Thymus (tissue), 11 donors: ENCODE measurements around the gene ANKS1B. TPM values are rescaled to one million over a fixed set of nuclear protein-coding genes. Genes with fewer than 3 reads are reported as not detected.

ENCODE experiments used
- DNase-seq, 9 donors: peaks; one replicate each; pipeline ENCODE4 v3.0.0-alpha.2; 2013; ENCODE audit warnings: low spot score in 9 of 9, low read depth in 6 of 9, missing footprints in 1 of 9
- H3K27ac ChIP-seq, 2 donors: one replicate each; pipeline ENCODE4 v1.5.1; 2013; ENCODE audit warnings: control low read depth in 1 of 2, low read depth in 1 of 2, low read length in 1 of 2, mild to moderate bottlenecking in 1 of 2, moderate library complexity in 1 of 2
- H3K27me3 ChIP-seq, 2 donors: one replicate each; pipeline ENCODE4 v1.5.1; 2013; ENCODE audit warnings: low read length in 1 of 2; ENCODE audit not compliant: control insufficient read depth in 2 of 2, insufficient read depth in 1 of 2
- H3K36me3 ChIP-seq, 2 donors: one replicate each; pipeline ENCODE4 v1.5.1; 2013; ENCODE audit warnings: low read length in 1 of 2, mild to moderate bottlenecking in 1 of 2, moderate library complexity in 1 of 2; ENCODE audit not compliant: control insufficient read depth in 2 of 2, insufficient read depth in 2 of 2
- H3K4me1 ChIP-seq, 2 donors: one replicate each; pipeline ENCODE4 v1.5.1; 2013; ENCODE audit warnings: low read length in 2 of 2; ENCODE audit not compliant: control insufficient read depth in 2 of 2, insufficient read depth in 2 of 2
- H3K4me3 ChIP-seq, 2 donors: one replicate each; pipeline ENCODE4 v1.5.1; 2013; ENCODE audit warnings: low read length in 2 of 2, control low read depth in 1 of 2, mild to moderate bottlenecking in 1 of 2
- H3K9me3 ChIP-seq, 2 donors: one replicate each; pipeline ENCODE4 v1.5.1; 2013; ENCODE audit warnings: low read length in 1 of 2, mild to moderate bottlenecking in 1 of 2; ENCODE audit not compliant: control insufficient read depth in 2 of 2, insufficient read depth in 1 of 2
- WGBS: extraction: QIAGEN DNeasy Blood & Tissue Kit; methylation state at CpG from one replicate; pipeline ENCODE4 v1.1.7; 2013; 5-methylcytosine and 5-hydroxymethylcytosine counted together
- polyA plus RNA-seq: library from polyadenylated mRNA; stranded (reverse); fragments of 200-250 nt; gene quantifications from one replicate; pipeline ENCODE4 v1.2.3, GENCODE V29; 2013
- total RNA-seq: library from RNA; stranded (reverse); fragments of 120-200 nt; gene quantifications from one replicate; pipeline ENCODE4 v1.2.4, GENCODE V29; 2013
- donor health status: healthy.

ANKS1B gene
- total and polyA plus RNA-seq, 2 donors: 3.5 to 4.9 TPM

DNA sequence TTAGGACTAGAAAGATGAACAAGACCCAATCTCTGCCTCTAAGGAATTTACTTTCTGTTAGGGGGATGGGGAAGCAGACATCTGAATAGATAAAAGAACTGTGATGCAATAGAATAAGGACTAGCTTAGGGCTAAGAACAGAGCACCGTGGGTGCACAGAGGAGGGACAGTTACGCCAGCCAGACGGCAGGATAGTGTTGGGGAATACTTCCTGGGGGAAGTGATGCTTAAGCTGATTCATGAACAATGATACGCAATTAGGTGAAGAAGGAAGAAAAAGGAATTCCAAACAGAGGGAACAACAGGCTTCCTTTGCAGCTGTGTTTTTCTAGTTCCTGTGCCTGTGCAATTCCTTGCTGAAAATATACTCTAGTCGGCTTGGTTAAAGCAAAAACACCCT is 838.6 kb downstream of the ANKS1B start:
- DNase-seq: no peak
- WGBS: 74% methylated on average over 5 of the region's 5 CpGs

GRCh38 chr12:99142651-99143050 is 842.1 kb downstream of the ANKS1B start:
- Histone ChIP-seq H3K4me3 (no peak overlapping the region), H3K27me3 (no peaks in the 10 kb centered on the region), H3K27ac (no peak overlapping the region), H3K36me3 (no peaks in the 10 kb centered on the region), H3K4me1 (no peaks in the 10 kb centered on the region), H3K9me3 (no peaks in the 10 kb centered on the region)
- DNase-seq: no peak

More for the DNA sequence above, 838.6 kb downstream of the ANKS1B start:
- no peak overlapping the region for H3K27ac ChIP-seq
- no peaks in the 10 kb centered on the region for H3K9me3 ChIP-seq
- H3K4me3 ChIP-seq: no peak overlapping the region
- H3K27me3 ChIP-seq: no peaks in the 10 kb centered on the region
- H3K36me3 ChIP-seq: no peaks in the 10 kb centered on the region
- no peaks in the 10 kb centered on the region for H3K4me1 ChIP-seq

- no peak for DNase-seq
- H3K36me3 ChIP-seq: no peaks in the 10 kb centered on the region
- H3K27me3 ChIP-seq: no peaks in the 10 kb centered on the region
- WGBS: 95% methylated on average over 7 of the region's 7 CpGs
- no peak overlapping the region for H3K4me3 ChIP-seq
- no peaks in the 10 kb centered on the region for H3K9me3 ChIP-seq
- no peaks in the 10 kb centered on the region for H3K4me1 ChIP-seq
- H3K27ac ChIP-seq: no peak overlapping the region
Measured at GRCh38 chr12:99140017-99140720, 844.6 kb downstream of the ANKS1B start.

- H3K36me3 ChIP-seq: no peaks in the 10 kb centered on the region
- H3K4me3 ChIP-seq: no peak overlapping the region
- H3K27ac ChIP-seq: no peak overlapping the region
- no peaks in the 10 kb centered on the region for H3K27me3 ChIP-seq
- no peak for DNase-seq
- H3K9me3 ChIP-seq: no peaks in the 10 kb centered on the region
- 96% methylated on average over 4 of the region's 4 CpGs for WGBS
- no peaks in the 10 kb centered on the region for H3K4me1 ChIP-seq
Measured at GRCh38 chr12:99138393-99138792, 846.3 kb downstream of the ANKS1B start.

- H3K9me3 ChIP-seq: no peaks in the 10 kb centered on the region
- H3K27me3 ChIP-seq: no peaks in the 10 kb centered on the region
- DNase-seq: no peak
- WGBS: 44% methylated on average over 8 of the region's 8 CpGs
- H3K27ac ChIP-seq: no peak overlapping the region
- no peak overlapping the region for H3K4me3 ChIP-seq
- no peaks in the 10 kb centered on the region for H3K4me1 ChIP-seq
- no peaks in the 10 kb centered on the region for H3K36me3 ChIP-seq
Measured at GRCh38 chr12:99137124-99137855, 847.4 kb downstream of the ANKS1B start.

- Histone ChIP-seq H3K36me3 (no peaks in the 10 kb centered on the region), H3K27me3 (no peaks in the 10 kb centered on the region), H3K27ac (no peak overlapping the region), H3K4me1 (no peaks in the 10 kb centered on the region), H3K9me3 (no peaks in the 10 kb centered on the region), H3K4me3 (no peak overlapping the region)
- DNase-seq: no peak
Measured at GRCh38 chr12:99136516-99136915, 848.2 kb downstream of the ANKS1B start.

DNA sequence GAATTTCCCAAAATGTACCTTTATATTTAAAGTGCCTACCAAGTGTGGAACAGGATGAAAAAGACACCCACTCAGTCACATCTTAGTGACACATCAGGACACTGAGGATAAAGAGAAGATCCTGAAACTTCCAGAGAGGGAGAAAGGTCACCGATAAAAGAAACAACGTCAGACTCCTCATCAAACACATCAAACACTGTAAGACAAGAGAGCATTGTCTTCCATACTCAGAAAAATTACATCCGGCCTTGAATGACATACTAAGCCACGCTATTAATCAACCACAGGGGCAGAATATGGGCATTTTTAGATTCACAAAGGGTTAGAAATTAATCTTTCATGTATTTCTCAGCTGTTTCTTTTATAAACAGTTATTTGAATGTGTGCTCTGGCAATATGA is 849.4 kb downstream of the ANKS1B start:
- WGBS: 90% methylated on average over 4 of the region's 4 CpGs
- H3K27ac ChIP-seq: no peak overlapping the region
- no peak overlapping the region for H3K4me3 ChIP-seq

GRCh38 chr12:99133401-99133800 is 851.3 kb downstream of the ANKS1B start:
- WGBS: 90% methylated on average over 2 of the region's 2 CpGs
- Histone ChIP-seq H3K36me3 (no peaks in the 10 kb centered on the region), H3K27ac (no peak overlapping the region), H3K4me1 (no peaks in the 10 kb centered on the region), H3K27me3 (no peaks in the 10 kb centered on the region), H3K4me3 (no peak overlapping the region), H3K9me3 (no peaks in the 10 kb centered on the region)
- no peak for DNase-seq

More for the DNA sequence above, 849.4 kb downstream of the ANKS1B start:
- no peaks in the 10 kb centered on the region for H3K36me3 ChIP-seq
- H3K4me1 ChIP-seq: no peaks in the 10 kb centered on the region
- no peaks in the 10 kb centered on the region for H3K9me3 ChIP-seq
- DNase-seq: no peak
- H3K27me3 ChIP-seq: no peaks in the 10 kb centered on the region

DNA sequence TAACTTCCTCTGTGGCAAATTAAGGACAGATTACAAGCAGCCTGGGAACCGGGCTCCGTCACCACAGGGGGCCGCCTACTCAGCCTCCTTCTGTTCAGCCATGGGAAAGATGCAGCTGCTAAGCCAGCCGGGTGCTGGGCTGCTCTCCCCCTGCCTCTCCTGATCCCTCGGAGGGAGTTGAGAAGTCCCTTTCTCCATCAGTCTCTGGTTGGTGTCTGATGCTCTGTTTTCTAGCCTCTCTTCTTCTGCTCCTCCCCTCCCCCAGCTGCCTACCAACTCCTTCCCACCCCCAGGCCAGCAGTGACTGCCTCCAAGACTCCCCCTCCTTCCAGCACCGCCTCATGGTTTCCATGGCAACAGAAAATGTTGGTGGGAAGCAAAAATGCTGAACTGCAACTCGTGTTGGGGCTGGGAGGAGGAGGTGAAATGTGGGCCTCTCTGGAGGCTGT is 853.0 kb downstream of the ANKS1B start:
- H3K4me1 ChIP-seq: no peaks in the 10 kb centered on the region
- no peak overlapping the region for H3K27ac ChIP-seq
- 27% methylated on average over 7 of the region's 7 CpGs for WGBS
- no peaks in the 10 kb centered on the region for H3K9me3 ChIP-seq
- H3K4me3 ChIP-seq: no peak overlapping the region
- H3K27me3 ChIP-seq: no peaks in the 10 kb centered on the region
- peak in 1 of 9 donors; percentile 1 for DNase-seq
- no peaks in the 10 kb centered on the region for H3K36me3 ChIP-seq
